ENCODE measurements around the gene CCDC188. TPM values are rescaled to one million over a fixed set of nuclear protein-coding genes. Genes with fewer than 3 reads are reported as not detected.

The CCDC188 gene
- total RNA-seq, 4 donors from 2014 or later = 2.1 TPM; not detected in 3

DNA sequence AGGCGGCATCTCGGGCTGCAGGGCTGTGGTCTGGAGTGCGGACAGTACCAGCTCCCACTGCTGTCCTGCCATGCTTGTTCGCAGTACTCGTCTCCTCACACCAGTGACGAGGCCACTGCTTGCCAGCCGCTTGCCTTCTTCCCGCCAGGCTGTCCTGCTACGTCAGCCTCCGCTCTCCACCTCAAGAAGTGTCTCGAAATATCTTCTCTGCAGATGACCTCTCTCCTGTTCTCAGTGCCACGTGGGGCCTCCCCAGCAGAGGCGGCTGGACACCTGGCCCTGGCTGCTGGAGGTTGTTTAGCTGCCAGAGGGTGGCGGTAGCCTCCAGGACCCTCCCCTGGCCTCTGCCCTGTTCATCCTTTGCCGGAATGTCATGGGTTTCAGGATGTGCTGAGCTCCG lies 3.1 kb upstream of the CCDC188 start:
- H3K4me1 ChIP-seq = peaks cover 0 to 11% (median 0%) of the 10 kb centered on the region in 3 donors
- peaks cover 0 to 51% (median 0%) of the 10 kb centered on the region in 4 donors for H3K27me3 ChIP-seq
- 57 to 68% methylated on average over 3 to 11 of the region's 16 CpGs for WGBS, 2 donors
- no peak for DNase-seq
- intact Hi-C loops (cut with DNase I) = no loop called here
- TF ChIP-seq, protein P1, sequence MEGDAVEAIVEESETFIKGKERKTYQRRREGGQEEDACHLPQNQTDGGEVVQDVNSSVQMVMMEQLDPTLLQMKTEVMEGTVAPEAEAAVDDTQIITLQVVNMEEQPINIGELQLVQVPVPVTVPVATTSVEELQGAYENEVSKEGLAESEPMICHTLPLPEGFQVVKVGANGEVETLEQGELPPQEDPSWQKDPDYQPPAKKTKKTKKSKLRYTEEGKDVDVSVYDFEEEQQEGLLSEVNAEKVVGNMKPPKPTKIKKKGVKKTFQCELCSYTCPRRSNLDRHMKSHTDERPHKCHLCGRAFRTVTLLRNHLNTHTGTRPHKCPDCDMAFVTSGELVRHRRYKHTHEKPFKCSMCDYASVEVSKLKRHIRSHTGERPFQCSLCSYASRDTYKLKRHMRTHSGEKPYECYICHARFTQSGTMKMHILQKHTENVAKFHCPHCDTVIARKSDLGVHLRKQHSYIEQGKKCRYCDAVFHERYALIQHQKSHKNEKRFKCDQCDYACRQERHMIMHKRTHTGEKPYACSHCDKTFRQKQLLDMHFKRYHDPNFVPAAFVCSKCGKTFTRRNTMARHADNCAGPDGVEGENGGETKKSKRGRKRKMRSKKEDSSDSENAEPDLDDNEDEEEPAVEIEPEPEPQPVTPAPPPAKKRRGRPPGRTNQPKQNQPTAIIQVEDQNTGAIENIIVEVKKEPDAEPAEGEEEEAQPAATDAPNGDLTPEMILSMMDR (IDR thresholded peaks at IDR 0.05) = no peak
- no peak for TF ChIP-seq POLR2A (IDR thresholded peaks at IDR 0.05)
- H3K27ac ChIP-seq = no peak overlapping the region
- H3K36me3 ChIP-seq = no peaks in the 10 kb centered on the region
- H3K9me3 ChIP-seq = no peaks in the 10 kb centered on the region
- H3K4me3 ChIP-seq = no peak overlapping the region

- Histone ChIP-seq H3K36me3 (no peaks in the 10 kb centered on the region), H3K27ac (no peak overlapping the region), H3K4me1 (peaks cover 0 to 11% (median 0%) of the 10 kb centered on the region in 3 donors), H3K27me3 (peaks cover 0 to 38% (median 0%) of the 10 kb centered on the region in 4 donors), H3K9me3 (no peaks in the 10 kb centered on the region), H3K4me3 (no peak overlapping the region)
- WGBS, 2 donors = 50 to 63% methylated on average over 2 to 11 of the region's 14 CpGs
- DNase-seq = no peak
- TF ChIP-seq POLR2A (IDR thresholded peaks at IDR 0.05) = no peak
- TF ChIP-seq, protein P1 (IDR thresholded peaks at IDR 0.05) = no peak
- intact Hi-C loops (cut with DNase I) = no loop called here
Measured at GRCh38 chr22:20152464-20152890, 1.6 kb upstream of the CCDC188 start.

GRCh38 chr22:20151276-20151588 lies 377 bp upstream of the CCDC188 start:
- no peak for DNase-seq
- H3K4me3 ChIP-seq = no peak overlapping the region
- TF ChIP-seq, protein P1 (IDR thresholded peaks at IDR 0.05) = no peak
- TF ChIP-seq POLR2A (IDR thresholded peaks at IDR 0.05) = no peak
- H3K9me3 ChIP-seq = no peaks in the 10 kb centered on the region
- no peaks in the 10 kb centered on the region for H3K36me3 ChIP-seq
- H3K4me1 ChIP-seq = peaks cover 0 to 6% (median 0%) of the 10 kb centered on the region in 3 donors
- WGBS, 2 donors = 90 to 94% methylated on average over 4 of the region's 4 CpGs
- no peak overlapping the region for H3K27ac ChIP-seq
- peaks cover 0 to 27% (median 0%) of the 10 kb centered on the region in 4 donors for H3K27me3 ChIP-seq
- intact Hi-C loops (cut with DNase I) = no loop called here

GRCh38 chr22:20149257-20150250 lies 1.3 kb downstream of the CCDC188 start:
- intact Hi-C loops (cut with DNase I) = no loop called here
- Histone ChIP-seq H3K9me3 (no peaks in the 10 kb centered on the region), H3K4me1 (no peaks in the 10 kb centered on the region), H3K4me3 (no peak overlapping the region), H3K36me3 (peaks cover 0 to 15% (median 0%) of the 10 kb centered on the region in 3 donors), H3K27me3 (peaks cover 0 to 10% (median 0%) of the 10 kb centered on the region in 4 donors), H3K27ac (no peak overlapping the region)
- no peak for TF ChIP-seq POLR2A (IDR thresholded peaks at IDR 0.05)
- TF ChIP-seq, protein P1 (IDR thresholded peaks at IDR 0.05) = no peak
- no peak for DNase-seq
- WGBS, 2 donors = 47 to 80% methylated on average over 3 to 5 of the region's 32 CpGs

GRCh38 chr22:20148414-20148813 lies 2.4 kb downstream of the CCDC188 start:
- peaks cover 0 to 2% (median 0%) of the 10 kb centered on the region in 3 donors for H3K4me1 ChIP-seq
- DNase-seq = no peak
- H3K9me3 ChIP-seq = no peaks in the 10 kb centered on the region

More at GRCh38 chr22:20148414-20148813, 2.4 kb downstream of the CCDC188 start:
- H3K4me3 ChIP-seq = no peak overlapping the region
- no peak for TF ChIP-seq POLR2A (IDR thresholded peaks at IDR 0.05)
- TF ChIP-seq, protein P1 (IDR thresholded peaks at IDR 0.05) = no peak
- intact Hi-C loops (cut with DNase I) = no loop called here
- no peaks in the 10 kb centered on the region for H3K27me3 ChIP-seq
- peaks cover 0 to 24% (median 0%) of the 10 kb centered on the region in 3 donors for H3K36me3 ChIP-seq
- no peak overlapping the region for H3K27ac ChIP-seq
- WGBS, 2 donors = 100% methylated on average over 1 of the region's 18 CpGs; no CpG with 5 or more reads in 1 of the 2 donors
